Measurements from ENCODE around the gene IMMP2L.

The IMMP2L gene

GRCh38 chr7:110890101-110890500 lies 672.2 kb downstream of the IMMP2L start:
- no peak for DNase-seq

- DNase-seq, result no peak
These were observed 673.0 kb downstream of the IMMP2L start for GRCh38 chr7:110889335-110889734.

- no peak for DNase-seq
These were observed 673.7 kb downstream of the IMMP2L start for GRCh38 chr7:110888641-110889040.

GRCh38 chr7:110885474-110885873 lies 676.8 kb downstream of the IMMP2L start:
- no peak for DNase-seq

- no peak for DNase-seq
These were observed 680.6 kb downstream of the IMMP2L start for GRCh38 chr7:110881721-110882120.

- DNase-seq, result no peak
These were observed 681.3 kb downstream of the IMMP2L start for GRCh38 chr7:110880971-110881370.

GRCh38 chr7:110877016-110877415 lies 685.3 kb downstream of the IMMP2L start:
- no peak for DNase-seq

GRCh38 chr7:110875346-110875745 lies 686.9 kb downstream of the IMMP2L start:
- no peak for DNase-seq

- DNase-seq, result no peak
These were observed 690.4 kb downstream of the IMMP2L start for GRCh38 chr7:110871856-110872255.

GRCh38 chr7:110870926-110871325 lies 691.4 kb downstream of the IMMP2L start:
- DNase-seq, result no peak

GRCh38 chr7:110868458-110868857 lies 693.8 kb downstream of the IMMP2L start:
- no peak for DNase-seq

GRCh38 chr7:110867771-110868170 lies 694.5 kb downstream of the IMMP2L start:
- no peak for DNase-seq

GRCh38 chr7:110863258-110863657 lies 699.0 kb downstream of the IMMP2L start:
- DNase-seq, result no peak

GRCh38 chr7:110861163-110861562 lies 701.1 kb downstream of the IMMP2L start:
- no peak for DNase-seq

- DNase-seq, result no peak
These were observed 705.2 kb downstream of the IMMP2L start for GRCh38 chr7:110857106-110857505.

GRCh38 chr7:110856704-110857103 lies 705.6 kb downstream of the IMMP2L start:
- no peak for DNase-seq

- DNase-seq, result no peak
These were observed 707.6 kb downstream of the IMMP2L start for GRCh38 chr7:110854651-110855050.

- DNase-seq, result no peak
These were observed 708.1 kb downstream of the IMMP2L start for GRCh38 chr7:110854166-110854565.

- DNase-seq, result no peak
These were observed 709.0 kb downstream of the IMMP2L start for GRCh38 chr7:110853263-110853662.

GRCh38 chr7:110852156-110852940 lies 709.9 kb downstream of the IMMP2L start:
- DNase-seq, result no peak

- no peak for DNase-seq
These were observed 712.1 kb downstream of the IMMP2L start for GRCh38 chr7:110850224-110850623.

- no peak for DNase-seq
These were observed 719.5 kb downstream of the IMMP2L start for GRCh38 chr7:110842796-110843195.

GRCh38 chr7:110841840-110842545 lies 720.3 kb downstream of the IMMP2L start:
- no peak for DNase-seq

- DNase-seq, result no peak
These were observed 722.4 kb downstream of the IMMP2L start for GRCh38 chr7:110839866-110840265.

Measured in GDM1 (cell line).